Fibroblast of lung (primary cell): Measurements from ENCODE around the gene UHRF2.

ENCODE experiments used
- EZH2 ChIP-seq: IDR thresholded peaks from 2 replicates; pipeline ENCODE4 v1.5.1; 2012; ENCODE audit warnings: low read length, control low read depth, mild to moderate bottlenecking; ENCODE audit errors: missing control alignments
- TF ChIP-seq, protein P1 (sequence below), 2 donors: IDR thresholded peaks in 1 of 2; conservative IDR thresholded peaks in 1 of 2; 1 replicate in 1 of 2; 2 replicates in 1 of 2; pipeline ENCODE4 v1.5.1; 2011 to 2012; ENCODE audit warnings: low read length in 2 of 2, control low read depth in 1 of 2, inconsistent platforms in 1 of 2, low read depth in 1 of 2, mild to moderate bottlenecking in 1 of 2

DNA sequence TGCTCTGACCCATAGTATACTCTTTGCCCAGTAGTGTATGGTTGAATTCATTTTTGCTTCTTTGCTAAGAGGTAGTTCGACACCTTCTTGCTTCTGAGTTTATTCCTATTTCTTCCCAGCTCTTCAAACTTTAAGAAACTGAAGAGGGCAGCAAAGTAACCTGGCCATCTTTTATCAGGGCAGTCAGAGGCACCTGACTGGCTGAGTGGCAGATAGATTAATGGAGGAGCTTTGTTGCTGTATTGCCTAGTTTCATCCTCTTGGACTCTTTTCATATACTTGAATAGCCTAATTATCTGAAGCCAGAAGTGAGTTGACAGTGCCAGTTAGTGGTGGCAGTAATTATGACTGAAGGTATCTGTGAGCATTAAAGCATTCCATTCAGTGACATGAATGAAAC, 82.5 kb downstream of the UHRF2 start:
- TF ChIP-seq, protein P1, sequence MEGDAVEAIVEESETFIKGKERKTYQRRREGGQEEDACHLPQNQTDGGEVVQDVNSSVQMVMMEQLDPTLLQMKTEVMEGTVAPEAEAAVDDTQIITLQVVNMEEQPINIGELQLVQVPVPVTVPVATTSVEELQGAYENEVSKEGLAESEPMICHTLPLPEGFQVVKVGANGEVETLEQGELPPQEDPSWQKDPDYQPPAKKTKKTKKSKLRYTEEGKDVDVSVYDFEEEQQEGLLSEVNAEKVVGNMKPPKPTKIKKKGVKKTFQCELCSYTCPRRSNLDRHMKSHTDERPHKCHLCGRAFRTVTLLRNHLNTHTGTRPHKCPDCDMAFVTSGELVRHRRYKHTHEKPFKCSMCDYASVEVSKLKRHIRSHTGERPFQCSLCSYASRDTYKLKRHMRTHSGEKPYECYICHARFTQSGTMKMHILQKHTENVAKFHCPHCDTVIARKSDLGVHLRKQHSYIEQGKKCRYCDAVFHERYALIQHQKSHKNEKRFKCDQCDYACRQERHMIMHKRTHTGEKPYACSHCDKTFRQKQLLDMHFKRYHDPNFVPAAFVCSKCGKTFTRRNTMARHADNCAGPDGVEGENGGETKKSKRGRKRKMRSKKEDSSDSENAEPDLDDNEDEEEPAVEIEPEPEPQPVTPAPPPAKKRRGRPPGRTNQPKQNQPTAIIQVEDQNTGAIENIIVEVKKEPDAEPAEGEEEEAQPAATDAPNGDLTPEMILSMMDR (conservative IDR thresholded peaks at IDR 0.05 in 1 of 2, IDR thresholded peaks at IDR 0.05 in 1 of 2; ENCODE audit: low read depth in 1 of 2, low read length in 2 of 2), result no peak
- TF ChIP-seq EZH2, result no peak
